ENCODE results near the gene COLGALT1.
A peak's percentile ranks its signal among the peaks of the same experiment; 100 is the strongest.

The COLGALT1 gene

DNA sequence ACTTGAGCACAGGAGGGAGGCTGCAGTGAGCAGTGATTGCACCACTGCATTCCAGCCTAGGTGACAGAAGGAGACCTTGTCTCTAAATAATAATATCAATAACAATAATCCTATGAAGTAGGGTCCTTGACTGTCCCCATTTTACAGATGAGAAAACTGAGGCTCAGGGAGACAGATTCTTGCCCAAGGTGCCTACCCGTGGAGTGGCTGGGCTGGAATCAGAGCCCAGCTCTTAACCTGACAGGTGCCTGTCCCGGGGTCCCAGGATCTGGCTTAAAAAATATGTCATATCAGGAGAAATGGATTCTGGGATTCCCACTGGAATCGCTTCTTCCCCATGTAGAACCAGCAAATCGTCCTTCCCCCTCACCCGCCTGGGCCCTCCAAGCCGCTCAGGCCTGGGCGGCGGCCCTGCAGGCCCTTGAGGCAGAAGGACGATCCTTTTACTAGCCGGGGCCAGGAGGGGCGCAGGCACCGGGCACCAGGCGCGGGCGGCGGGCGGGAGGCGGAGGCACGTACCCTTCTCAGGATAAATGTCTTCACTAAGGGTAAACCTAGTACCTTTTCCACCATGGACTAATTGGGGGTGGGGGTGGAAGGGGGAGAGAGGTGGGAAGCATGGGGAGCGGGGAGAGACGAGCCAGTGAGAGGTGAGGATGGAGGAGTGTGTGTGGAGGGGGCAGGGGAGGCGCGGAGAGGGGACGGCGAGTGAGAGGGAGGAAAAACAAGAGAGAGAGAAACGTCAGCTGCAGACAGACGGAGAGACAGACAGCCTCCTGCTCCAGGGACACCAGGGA lies 60.6 kb downstream of the COLGALT1 start:
- no peaks in the 10 kb centered on the region for H3K36me3 ChIP-seq (ENCODE audit: control insufficient read depth in 2 of 2, insufficient read depth in 1 of 2, low read length in 2 of 2)
- POLR2A ChIA-PET, result no interaction called here
- CTCF ChIA-PET, result interaction anchor here (0.7 kb wide), 1 partner anchor 558 kb away, joined by 3 read pairs; no protein-coding TSS in a partner anchor
- H3K9me3 ChIP-seq (ENCODE audit: control insufficient read depth, insufficient read depth, low read depth, low read length), result no peaks in the 10 kb centered on the region
- H3K27ac ChIP-seq (ENCODE audit: extremely low read depth, low read depth, low read length), result no peak overlapping the region
- TF ChIP-seq, protein P1, sequence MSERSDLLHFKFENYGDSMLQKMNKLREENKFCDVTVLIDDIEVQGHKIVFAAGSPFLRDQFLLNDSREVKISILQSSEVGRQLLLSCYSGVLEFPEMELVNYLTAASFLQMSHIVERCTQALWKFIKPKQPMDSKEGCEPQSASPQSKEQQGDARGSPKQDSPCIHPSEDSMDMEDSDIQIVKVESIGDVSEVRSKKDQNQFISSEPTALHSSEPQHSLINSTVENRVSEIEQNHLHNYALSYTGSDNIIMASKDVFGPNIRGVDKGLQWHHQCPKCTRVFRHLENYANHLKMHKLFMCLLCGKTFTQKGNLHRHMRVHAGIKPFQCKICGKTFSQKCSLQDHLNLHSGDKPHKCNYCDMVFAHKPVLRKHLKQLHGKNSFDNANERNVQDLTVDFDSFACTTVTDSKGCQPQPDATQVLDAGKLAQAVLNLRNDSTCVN (tag by site-specific recombination; optimal IDR thresholded peaks at IDR 0.05), result no peak
- no peak for TF ChIP-seq ZNF302 (tag by site-specific recombination; IDR thresholded peaks at IDR 0.05; ENCODE audit: low read depth)
- TF ChIP-seq, protein P2, sequence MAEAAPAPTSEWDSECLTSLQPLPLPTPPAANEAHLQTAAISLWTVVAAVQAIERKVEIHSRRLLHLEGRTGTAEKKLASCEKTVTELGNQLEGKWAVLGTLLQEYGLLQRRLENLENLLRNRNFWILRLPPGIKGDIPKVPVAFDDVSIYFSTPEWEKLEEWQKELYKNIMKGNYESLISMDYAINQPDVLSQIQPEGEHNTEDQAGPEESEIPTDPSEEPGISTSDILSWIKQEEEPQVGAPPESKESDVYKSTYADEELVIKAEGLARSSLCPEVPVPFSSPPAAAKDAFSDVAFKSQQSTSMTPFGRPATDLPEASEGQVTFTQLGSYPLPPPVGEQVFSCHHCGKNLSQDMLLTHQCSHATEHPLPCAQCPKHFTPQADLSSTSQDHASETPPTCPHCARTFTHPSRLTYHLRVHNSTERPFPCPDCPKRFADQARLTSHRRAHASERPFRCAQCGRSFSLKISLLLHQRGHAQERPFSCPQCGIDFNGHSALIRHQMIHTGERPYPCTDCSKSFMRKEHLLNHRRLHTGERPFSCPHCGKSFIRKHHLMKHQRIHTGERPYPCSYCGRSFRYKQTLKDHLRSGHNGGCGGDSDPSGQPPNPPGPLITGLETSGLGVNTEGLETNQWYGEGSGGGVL (tag by site-specific recombination; IDR thresholded peaks at IDR 0.05), result peak; percentile 56
- TF ChIP-seq, protein P3, sequence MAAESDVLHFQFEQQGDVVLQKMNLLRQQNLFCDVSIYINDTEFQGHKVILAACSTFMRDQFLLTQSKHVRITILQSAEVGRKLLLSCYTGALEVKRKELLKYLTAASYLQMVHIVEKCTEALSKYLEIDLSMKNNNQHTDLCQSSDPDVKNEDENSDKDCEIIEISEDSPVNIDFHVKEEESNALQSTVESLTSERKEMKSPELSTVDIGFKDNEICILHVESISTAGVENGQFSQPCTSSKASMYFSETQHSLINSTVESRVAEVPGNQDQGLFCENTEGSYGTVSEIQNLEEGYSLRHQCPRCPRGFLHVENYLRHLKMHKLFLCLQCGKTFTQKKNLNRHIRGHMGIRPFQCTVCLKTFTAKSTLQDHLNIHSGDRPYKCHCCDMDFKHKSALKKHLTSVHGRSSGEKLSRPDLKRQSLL (tag by site-specific recombination; IDR thresholded peaks at IDR 0.05), result no peak
- peak; percentile 46 for TF ChIP-seq ZFHX2 (tag by site-specific recombination; conservative IDR thresholded peaks at IDR 0.05)
- peak; percentile 55 for TF ChIP-seq EGR2 (tag by site-specific recombination; IDR thresholded peaks at IDR 0.05; ENCODE audit: low read depth)
- no peak overlapping the region for H3K4me3 ChIP-seq (ENCODE audit: low read depth, low read length)
- H3K4me1 ChIP-seq (ENCODE audit: control insufficient read depth, insufficient read depth, low read length), result no peaks in the 10 kb centered on the region

DNA sequence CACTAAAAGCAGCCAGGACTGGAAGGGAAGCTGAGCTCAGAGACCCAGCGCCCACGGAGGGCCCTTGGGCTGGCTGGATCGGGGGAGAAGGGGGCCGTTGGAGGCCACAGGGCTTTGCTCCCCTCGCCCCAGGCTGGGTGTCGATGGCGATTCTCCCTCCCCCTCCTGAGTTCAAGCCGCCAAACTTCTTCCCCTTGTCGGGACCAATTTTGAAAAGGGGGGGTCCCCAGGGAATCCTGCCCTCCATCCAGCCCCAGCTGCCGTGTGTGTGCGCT lies 61.2 kb downstream of the COLGALT1 start:
- Histone ChIP-seq H3K36me3 (ENCODE audit: control insufficient read depth in 2 of 2, insufficient read depth in 1 of 2, low read length in 2 of 2) (no peaks in the 10 kb centered on the region), H3K4me1 (ENCODE audit: control insufficient read depth, insufficient read depth, low read length) (no peaks in the 10 kb centered on the region), H3K9me3 (ENCODE audit: control insufficient read depth, insufficient read depth, low read depth, low read length) (no peaks in the 10 kb centered on the region), H3K27ac (ENCODE audit: extremely low read depth, low read depth, low read length) (no peak overlapping the region), H3K4me3 (ENCODE audit: low read depth, low read length) (no peak overlapping the region)
- peak; percentile 1; the same call in 1 of the 2 replicates for TF ChIP-seq EGR2 (tag by site-specific recombination; IDR thresholded peaks at IDR 0.05; ENCODE audit: low read depth)
- TF ChIP-seq, protein P4, sequence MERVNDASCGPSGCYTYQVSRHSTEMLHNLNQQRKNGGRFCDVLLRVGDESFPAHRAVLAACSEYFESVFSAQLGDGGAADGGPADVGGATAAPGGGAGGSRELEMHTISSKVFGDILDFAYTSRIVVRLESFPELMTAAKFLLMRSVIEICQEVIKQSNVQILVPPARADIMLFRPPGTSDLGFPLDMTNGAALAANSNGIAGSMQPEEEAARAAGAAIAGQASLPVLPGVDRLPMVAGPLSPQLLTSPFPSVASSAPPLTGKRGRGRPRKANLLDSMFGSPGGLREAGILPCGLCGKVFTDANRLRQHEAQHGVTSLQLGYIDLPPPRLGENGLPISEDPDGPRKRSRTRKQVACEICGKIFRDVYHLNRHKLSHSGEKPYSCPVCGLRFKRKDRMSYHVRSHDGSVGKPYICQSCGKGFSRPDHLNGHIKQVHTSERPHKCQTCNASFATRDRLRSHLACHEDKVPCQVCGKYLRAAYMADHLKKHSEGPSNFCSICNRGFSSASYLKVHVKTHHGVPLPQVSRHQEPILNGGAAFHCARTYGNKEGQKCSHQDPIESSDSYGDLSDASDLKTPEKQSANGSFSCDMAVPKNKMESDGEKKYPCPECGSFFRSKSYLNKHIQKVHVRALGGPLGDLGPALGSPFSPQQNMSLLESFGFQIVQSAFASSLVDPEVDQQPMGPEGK (tag by site-specific recombination; IDR thresholded peaks at IDR 0.05), result 0 out of 2 replicates have a peak, but pooled peaks have one; percentile 44
- no peak for TF ChIP-seq SCRT1 (tag by site-specific recombination; IDR thresholded peaks at IDR 0.05; ENCODE audit: borderline replicate concordance)
- CTCF ChIA-PET, result no interaction called here
- POLR2A ChIA-PET, result no interaction called here

DNA sequence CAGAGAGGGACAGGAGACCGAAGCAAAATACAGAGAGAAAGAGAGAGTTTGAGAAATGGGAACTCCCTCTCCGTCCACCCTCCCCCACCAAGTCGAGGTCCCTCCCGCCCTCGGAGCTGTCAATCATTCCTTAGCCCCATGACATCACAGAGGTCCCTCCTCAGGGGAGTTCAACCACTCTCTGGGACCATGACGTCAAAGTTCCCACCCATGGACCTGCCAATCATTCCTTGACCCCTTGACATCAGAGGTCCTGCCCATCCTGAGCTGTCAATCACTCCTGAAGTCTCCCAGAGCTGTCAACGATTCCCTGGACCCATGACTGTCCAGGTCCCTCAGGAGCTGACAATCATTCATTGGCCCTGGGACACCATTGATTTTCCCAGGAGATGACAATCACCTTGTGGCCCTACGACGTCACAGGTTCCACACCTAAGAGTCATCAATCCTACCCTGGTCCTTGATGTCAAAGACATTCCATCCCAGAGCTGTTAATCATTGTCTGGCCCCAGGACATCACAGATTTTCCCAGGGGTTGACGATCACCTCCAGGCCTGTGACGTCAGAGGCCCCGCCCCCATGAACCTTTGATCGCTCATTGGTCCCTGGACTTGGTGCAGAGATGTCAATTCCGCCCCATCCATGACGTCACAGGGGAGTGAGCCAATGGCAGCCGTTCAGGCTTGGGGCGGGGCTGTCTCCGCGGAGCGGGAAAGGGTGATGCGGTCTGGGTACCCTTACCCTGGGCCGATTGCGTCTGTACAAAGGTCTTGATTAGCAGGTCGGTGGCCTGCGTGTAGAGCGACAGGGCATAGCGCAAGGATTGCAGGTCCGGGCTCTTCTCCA lies 61.7 kb downstream of the COLGALT1 start:
- Histone ChIP-seq H3K4me3 (ENCODE audit: low read depth, low read length) (no peak overlapping the region), H3K9me3 (ENCODE audit: control insufficient read depth, insufficient read depth, low read depth, low read length) (no peaks in the 10 kb centered on the region), H3K36me3 (ENCODE audit: control insufficient read depth in 2 of 2, insufficient read depth in 1 of 2, low read length in 2 of 2) (no peaks in the 10 kb centered on the region), H3K27ac (ENCODE audit: extremely low read depth, low read depth, low read length) (no peak overlapping the region), H3K4me1 (ENCODE audit: control insufficient read depth, insufficient read depth, low read length) (no peaks in the 10 kb centered on the region)
- POLR2A ChIA-PET, result no interaction called here
- CTCF ChIA-PET, result interaction anchor here (0.8 kb wide), 1 partner anchor 12 kb away, joined by 4 read pairs; no protein-coding TSS in a partner anchor
- TF ChIP-seq ZNF404 (tag by site-specific recombination; IDR thresholded peaks at IDR 0.05) (no peak), KLF1 (tag by site-specific recombination; IDR thresholded peaks at IDR 0.05) (0 out of 2 replicates have a peak, but pooled peaks have one; percentile 19), ZNF629 (tag by site-specific recombination; IDR thresholded peaks at IDR 0.05) (peak; percentile 79), HOXA7 (CRISPR knock-in tag; IDR thresholded peaks at IDR 0.05; ENCODE audit: borderline replicate concordance) (no peak), ZNF548 (tag by site-specific recombination; IDR thresholded peaks at IDR 0.05) (no peak), SP2 (tag by site-specific recombination; IDR thresholded peaks at IDR 0.05) (peak; percentile 63), ZNF350 (tag by site-specific recombination; IDR thresholded peaks at IDR 0.05) (no peak)
- TF ChIP-seq, protein P4 (tag by site-specific recombination; IDR thresholded peaks at IDR 0.05), result 0 out of 2 replicates have a peak, but pooled peaks have one; percentile 18
- TF ChIP-seq, protein P5, sequence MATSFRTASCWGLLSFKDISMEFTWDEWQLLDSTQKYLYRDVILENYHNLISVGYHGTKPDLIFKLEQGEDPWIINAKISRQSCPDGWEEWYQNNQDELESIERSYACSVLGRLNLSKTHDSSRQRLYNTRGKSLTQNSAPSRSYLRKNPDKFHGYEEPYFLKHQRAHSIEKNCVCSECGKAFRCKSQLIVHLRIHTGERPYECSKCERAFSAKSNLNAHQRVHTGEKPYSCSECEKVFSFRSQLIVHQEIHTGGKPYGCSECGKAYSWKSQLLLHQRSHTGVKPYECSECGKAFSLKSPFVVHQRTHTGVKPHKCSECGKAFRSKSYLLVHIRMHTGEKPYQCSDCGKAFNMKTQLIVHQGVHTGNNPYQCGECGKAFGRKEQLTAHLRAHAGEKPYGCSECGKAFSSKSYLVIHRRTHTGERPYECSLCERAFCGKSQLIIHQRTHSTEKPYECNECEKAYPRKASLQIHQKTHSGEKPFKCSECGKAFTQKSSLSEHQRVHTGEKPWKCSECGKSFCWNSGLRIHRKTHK (tag by site-specific recombination; IDR thresholded peaks at IDR 0.05), result no peak
